Chondrocyte (in vitro differentiated cells): ENCODE data around the gene TLR7. TPM values are rescaled to one million over a fixed set of nuclear protein-coding genes. Genes with fewer than 3 reads are reported as not detected.

Source experiments
- DNase-seq: peaks from one replicate; pipeline ENCODE4 v3.0.0; 2021; ENCODE audit warnings: mixed read lengths, low spot score
- H3K27ac Mint-ChIP-seq: one replicate; pipeline ENCODE4 v1.8.0; 2021; ENCODE audit warnings: mild to moderate bottlenecking, moderate library complexity, mixed read lengths; ENCODE audit not compliant: unreplicated experiment
- H3K27me3 Mint-ChIP-seq: 2 replicates; pipeline ENCODE4 v1.8.0; 2021; ENCODE audit warnings: low read depth, mixed read lengths
- H3K36me3 Mint-ChIP-seq: 2 replicates; pipeline ENCODE4 v1.8.0; 2021; ENCODE audit warnings: low read depth, mixed read lengths
- H3K4me1 Mint-ChIP-seq: 2 replicates; pipeline ENCODE4 v1.8.0; 2021; ENCODE audit warnings: low read depth, mild to moderate bottlenecking, mixed read lengths
- H3K4me3 Mint-ChIP-seq: one replicate; pipeline ENCODE4 v1.8.0; 2021; ENCODE audit warnings: mild to moderate bottlenecking, moderate library complexity, mixed read lengths; ENCODE audit not compliant: unreplicated experiment
- H3K9me3 Mint-ChIP-seq: 2 replicates; pipeline ENCODE4 v1.8.0; 2021; ENCODE audit warnings: low read depth, mixed read lengths
- CTCF ChIP-seq: fragments of 200-600 bp; sonication (generic); IDR thresholded peaks from 2 replicates; pipeline ENCODE4 v1.5.0; 2021; ENCODE audit warnings: antibody characterized with exemption, mild to moderate bottlenecking, moderate library complexity
- total RNA-seq: library from RNA; stranded (reverse); gene quantifications from 3 replicates; pipeline ENCODE4 v1.2.1, GENCODE V29; 2021

TLR7 gene
- total RNA-seq, 1 donor from 2014 or later, result not detected

GRCh38 chrX:12867685-12868084 lies 813 bp downstream of the TLR7 start:
- no peak for DNase-seq
- Mint-ChIP-seq H3K4me1 (no peaks in the 10 kb centered on the region), H3K27ac (no peak overlapping the region), H3K4me3 (no peak overlapping the region), H3K9me3 (peaks cover 18% of the 10 kb centered on the region), H3K36me3 (no peaks in the 10 kb centered on the region), H3K27me3 (peaks cover 2% of the 10 kb centered on the region)
- TF ChIP-seq CTCF, result no peak

- Mint-ChIP-seq H3K9me3 (peaks cover 19% of the 10 kb centered on the region), H3K4me3 (no peak overlapping the region), H3K27me3 (peaks cover 2% of the 10 kb centered on the region), H3K4me1 (no peaks in the 10 kb centered on the region), H3K27ac (no peak overlapping the region), H3K36me3 (no peaks in the 10 kb centered on the region)
- TF ChIP-seq CTCF, result no peak
- no peak for DNase-seq
Observed at GRCh38 chrX:12868747-12869146, 1.9 kb downstream of the TLR7 start.

- no peak for DNase-seq
- Mint-ChIP-seq H3K27ac (no peak overlapping the region), H3K9me3 (peaks cover 15% of the 10 kb centered on the region), H3K4me3 (no peak overlapping the region), H3K36me3 (peaks cover 2% of the 10 kb centered on the region), H3K4me1 (no peaks in the 10 kb centered on the region), H3K27me3 (peaks cover 2% of the 10 kb centered on the region)
- no peak for TF ChIP-seq CTCF
Observed at GRCh38 chrX:12871257-12871656, 4.4 kb downstream of the TLR7 start.

- peaks cover 2% of the 10 kb centered on the region for H3K27me3 Mint-ChIP-seq
- peaks cover 15% of the 10 kb centered on the region for H3K9me3 Mint-ChIP-seq
- peaks cover 2% of the 10 kb centered on the region for H3K36me3 Mint-ChIP-seq
- no peak for TF ChIP-seq CTCF
- no peak overlapping the region for H3K27ac Mint-ChIP-seq
- peaks cover 7% of the 10 kb centered on the region for H3K4me1 Mint-ChIP-seq
- H3K4me3 Mint-ChIP-seq, result no peak overlapping the region
- DNase-seq, result no peak
Observed at GRCh38 chrX:12872741-12873140, 5.9 kb downstream of the TLR7 start.

- DNase-seq, result no peak
- no peak overlapping the region for H3K4me3 Mint-ChIP-seq
- peaks cover 5% of the 10 kb centered on the region for H3K9me3 Mint-ChIP-seq
- H3K4me1 Mint-ChIP-seq, result peaks cover 9% of the 10 kb centered on the region
- H3K27ac Mint-ChIP-seq, result no peak overlapping the region
- TF ChIP-seq CTCF, result no peak
- peaks cover 2% of the 10 kb centered on the region for H3K27me3 Mint-ChIP-seq
- H3K36me3 Mint-ChIP-seq, result peaks cover 2% of the 10 kb centered on the region
Observed at GRCh38 chrX:12874581-12874980, 7.7 kb downstream of the TLR7 start.
